Amniotic epithelial cell (primary cell): ENCODE measurements around the gene CD302.
A peak's percentile ranks its signal among the peaks of the same experiment; 100 is the strongest.
"Not testable (repeated sequence)": the region's sequence is repeated elsewhere in the genome, so short reads cannot be mapped to it uniquely, and the experiment has no call there.

Experiments used
- DNase-seq: peaks from one replicate; pipeline ENCODE4 v3.0.0-alpha.2; 2010; ENCODE audit warnings: low read depth

Gene CD302

GRCh38 chr2:159748089-159748488 is 49.9 kb downstream of the CD302 start:
- no peak for DNase-seq

- DNase-seq: not testable (repeated sequence)
Observed at GRCh38 chr2:159745237-159745636, 52.8 kb downstream of the CD302 start.

- DNase-seq: peak; percentile 92
Observed at GRCh38 chr2:159744363-159744762, 53.6 kb downstream of the CD302 start.

GRCh38 chr2:159742846-159743245 is 55.2 kb downstream of the CD302 start:
- DNase-seq: no peak

GRCh38 chr2:159738509-159739390 is 59.3 kb downstream of the CD302 start:
- DNase-seq: no peak

GRCh38 chr2:159737917-159738296 is 60.1 kb downstream of the CD302 start:
- DNase-seq: no peak

DNA sequence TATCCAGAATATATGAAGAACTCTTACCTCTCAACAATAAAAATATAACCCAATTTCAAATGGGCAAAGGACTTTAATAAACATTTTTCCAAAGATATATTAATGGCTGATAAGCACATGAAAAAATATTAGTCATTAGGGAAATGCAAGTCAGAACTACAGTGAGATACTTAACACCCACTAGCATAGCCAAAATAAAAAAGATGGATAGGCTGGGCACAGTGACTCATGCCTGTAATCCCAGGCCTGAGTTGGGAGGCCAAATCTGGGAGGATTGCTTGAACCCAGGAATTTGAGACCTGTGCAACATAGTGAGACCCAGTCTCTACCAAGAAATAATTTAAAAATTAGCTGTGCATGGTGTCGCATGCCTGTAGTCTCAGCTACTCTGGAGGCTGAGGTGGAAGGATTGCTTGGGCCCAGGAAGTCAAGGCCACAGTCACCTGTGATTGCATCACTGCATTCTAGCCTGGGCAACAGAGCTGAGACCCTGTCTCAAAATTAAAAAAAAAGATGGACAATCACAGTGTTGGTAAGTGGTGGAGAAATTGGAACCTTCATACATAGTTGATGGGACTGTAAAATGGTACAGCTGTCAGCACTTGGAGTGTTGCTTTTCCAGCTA is 60.6 kb downstream of the CD302 start:
- peak; percentile 56 for DNase-seq

GRCh38 chr2:159736048-159736447 is 62.0 kb downstream of the CD302 start:
- peak; percentile 56 for DNase-seq

DNA sequence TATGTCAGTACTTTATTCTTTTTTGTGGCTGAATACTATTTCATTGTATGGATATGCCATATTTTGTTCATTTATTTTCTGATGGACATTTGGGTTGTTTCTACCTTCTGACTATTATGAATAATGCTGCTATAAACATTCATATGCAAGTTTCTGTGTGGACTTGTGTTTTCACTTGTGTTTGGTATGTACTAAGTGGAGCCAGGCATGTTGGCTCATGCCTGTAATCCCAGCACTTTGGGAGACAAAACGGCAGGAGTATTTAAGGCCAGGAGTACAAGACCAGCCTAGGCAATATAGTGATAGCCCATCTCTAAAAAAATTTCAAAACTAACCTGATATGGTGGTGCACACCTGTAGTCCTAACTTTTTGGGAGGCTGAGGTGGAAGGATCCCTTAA is 62.4 kb downstream of the CD302 start:
- no peak for DNase-seq

GRCh38 chr2:159728629-159729028 is 69.4 kb downstream of the CD302 start:
- DNase-seq: no peak

- no peak for DNase-seq
Observed at GRCh38 chr2:159725713-159726112, 72.3 kb downstream of the CD302 start.

DNA sequence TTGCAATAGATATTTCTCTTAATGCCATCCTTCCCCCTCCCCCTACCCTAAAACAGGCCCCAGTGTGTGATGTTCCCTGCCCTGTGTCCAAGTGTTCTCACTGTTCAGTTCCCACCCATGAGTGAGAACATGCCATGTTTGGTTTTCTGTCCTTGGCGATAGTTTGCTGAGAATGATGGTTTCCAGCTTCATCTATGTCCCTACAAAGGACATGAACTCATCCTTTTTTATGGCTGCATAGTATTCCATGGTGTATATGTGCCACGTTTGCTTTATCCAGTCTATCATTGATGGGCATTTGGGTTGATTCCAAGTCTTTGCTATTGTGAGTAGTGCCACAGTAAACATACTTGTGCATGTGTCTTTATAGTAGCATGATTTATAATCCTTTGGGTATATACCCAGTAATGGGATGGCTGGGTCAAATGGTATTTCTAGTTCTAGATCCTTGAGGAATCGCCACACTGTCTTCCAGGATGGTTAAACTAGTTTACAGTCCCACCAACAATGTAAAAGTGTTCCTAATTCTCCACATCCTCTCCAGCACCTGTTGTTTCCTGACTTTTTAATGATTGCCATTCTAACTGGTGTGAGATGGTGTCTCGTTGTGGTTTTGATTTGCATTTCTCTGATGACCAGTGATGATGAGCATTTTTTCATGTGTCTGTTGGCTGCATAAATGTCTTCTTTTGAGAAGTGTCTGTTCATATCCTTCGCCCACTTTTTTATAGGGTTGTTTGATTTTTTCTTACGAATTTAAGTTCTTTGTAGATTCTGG is 73.0 kb downstream of the CD302 start:
- not testable (repeated sequence) for DNase-seq

DNA sequence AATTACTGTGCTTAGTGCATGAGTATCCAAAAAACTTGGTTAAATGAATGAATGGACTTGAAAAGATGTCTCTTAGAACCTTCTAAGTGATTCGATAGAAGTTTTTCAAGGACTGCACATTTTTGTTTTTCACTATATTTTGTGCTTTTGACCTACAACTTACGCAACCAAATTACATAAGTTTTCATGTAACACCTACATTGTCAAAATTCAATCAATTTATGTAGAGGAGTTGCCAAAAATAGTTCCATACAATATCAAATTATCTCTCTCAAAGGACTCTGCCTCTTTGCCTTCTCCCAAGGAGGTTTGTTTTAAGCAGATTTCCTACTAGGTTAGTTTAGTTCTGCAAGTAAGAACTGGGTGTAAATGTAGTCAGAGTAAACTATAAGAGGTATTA is 75.4 kb downstream of the CD302 start:
- DNase-seq: no peak

DNA sequence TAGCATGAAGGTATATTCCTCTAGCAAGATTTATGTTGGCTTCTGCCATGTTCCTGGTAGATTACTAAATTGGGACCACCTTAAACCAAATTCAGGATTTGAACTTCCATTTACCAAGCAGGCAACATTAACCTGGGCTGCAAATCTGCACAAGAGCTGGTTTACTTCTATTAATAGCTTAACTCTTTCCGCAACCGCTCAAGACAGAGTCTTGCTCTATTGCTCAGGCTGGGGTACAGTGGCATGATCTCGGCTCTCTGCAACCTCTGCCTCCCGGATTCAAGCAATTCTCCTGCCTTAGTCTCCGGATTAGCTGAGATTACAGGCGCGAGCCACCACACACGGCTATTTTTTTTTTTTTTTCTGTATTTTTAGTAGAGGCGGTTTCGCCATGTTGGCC is 77.3 kb downstream of the CD302 start:
- DNase-seq: no peak
